Measurements from ENCODE around the gene TMIGD1.
"Not testable (repeated sequence)": the region's sequence is repeated elsewhere in the genome, so short reads cannot be mapped to it uniquely, and the experiment has no call there.

TMIGD1 gene

DNA sequence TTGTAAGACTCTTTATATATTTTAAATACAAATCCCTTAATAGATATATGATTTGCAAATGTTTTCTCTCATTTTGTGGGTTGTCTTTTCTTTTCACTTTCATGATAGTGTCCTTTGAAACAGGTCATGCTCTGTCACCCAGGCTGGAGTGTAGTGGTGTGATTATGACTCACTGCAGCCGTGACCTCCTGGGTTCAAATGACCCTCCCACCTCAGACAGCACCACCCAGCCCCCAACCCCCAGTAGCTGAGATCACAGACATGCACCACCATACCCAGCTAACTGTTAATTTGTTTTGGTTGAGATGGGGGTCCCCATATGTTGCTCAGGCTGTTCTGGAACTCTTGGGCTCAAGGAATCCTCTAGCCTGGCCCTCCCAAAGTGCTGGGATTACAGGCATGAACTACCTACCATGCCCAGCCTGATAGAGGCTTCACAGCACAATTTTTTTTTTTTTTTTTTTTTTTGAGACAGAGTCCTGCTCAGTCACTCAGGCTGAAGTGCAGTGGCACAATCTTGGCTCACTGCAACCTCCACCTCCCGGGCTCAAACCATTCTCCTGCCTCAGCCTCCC, 18.5 kb upstream of the TMIGD1 start:
- Histone ChIP-seq H3K4me1 (ENCODE audit: insufficient read depth, low read length) (no peaks in the 10 kb centered on the region), H3K36me3 (ENCODE audit: insufficient read depth, low read depth, low read length) (no peaks in the 10 kb centered on the region), H3K9ac (ENCODE audit: low read depth, low read length) (no peak overlapping the region), H3K4me3 (ENCODE audit: low read length) (no peak overlapping the region), H3K9me3 (ENCODE audit: insufficient read depth, low read depth, low read length) (no peaks in the 10 kb centered on the region), H3K27ac (ENCODE audit: low read length) (no peak overlapping the region), H3K27me3 (ENCODE audit: insufficient read depth, low read length) (no peaks in the 10 kb centered on the region)

DNA sequence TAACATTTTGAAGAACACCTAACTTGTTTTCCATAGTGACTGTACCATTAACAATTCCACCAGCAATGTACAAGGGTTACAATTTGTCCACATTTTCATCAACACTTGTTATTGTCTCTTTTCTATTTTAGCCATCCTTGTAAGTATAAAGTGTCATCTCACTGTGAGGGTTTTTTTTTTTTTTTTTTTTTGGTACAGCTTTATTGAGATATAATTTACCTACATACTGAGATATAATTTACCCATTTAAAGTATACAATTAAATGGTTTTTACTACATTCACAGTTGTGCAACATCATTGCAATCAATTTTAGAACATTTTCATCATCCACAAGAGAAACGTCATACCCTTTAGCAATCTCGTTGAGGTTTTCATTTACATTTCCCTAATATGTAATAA, 17.9 kb upstream of the TMIGD1 start:
- no peaks in the 10 kb centered on the region for H3K36me3 ChIP-seq (ENCODE audit: insufficient read depth, low read depth, low read length)

DNA sequence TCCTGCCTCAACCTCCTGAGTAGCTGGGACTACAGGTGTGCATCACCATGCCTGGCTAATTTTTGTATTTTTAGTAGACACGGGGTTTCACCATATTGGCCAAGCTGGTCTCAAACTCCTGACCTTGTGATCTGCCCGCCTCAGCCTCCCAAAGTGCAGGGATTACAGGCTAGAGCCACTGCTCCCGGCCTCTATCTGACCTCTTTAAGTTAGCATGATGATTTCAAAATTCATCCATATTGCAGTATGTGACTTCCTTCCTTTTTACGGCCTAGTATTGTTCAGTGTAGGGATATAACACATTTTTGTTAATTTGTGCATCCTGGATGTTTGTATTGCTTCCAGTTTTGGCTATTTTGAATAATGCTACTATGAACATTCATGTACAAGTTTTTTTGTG, 17.4 kb upstream of the TMIGD1 start:
- not testable (repeated sequence) for H3K27ac ChIP-seq (ENCODE audit: low read length); H3K4me1 ChIP-seq (ENCODE audit: insufficient read depth, low read length); H3K4me3 ChIP-seq (ENCODE audit: low read length); H3K36me3 ChIP-seq (ENCODE audit: insufficient read depth, low read depth, low read length); H3K9ac ChIP-seq (ENCODE audit: low read depth, low read length); H3K27me3 ChIP-seq (ENCODE audit: insufficient read depth, low read length); H3K9me3 ChIP-seq (ENCODE audit: insufficient read depth, low read depth, low read length)

More for the DNA sequence above, 17.9 kb upstream of the TMIGD1 start:
- Histone ChIP-seq H3K9me3 (ENCODE audit: insufficient read depth, low read depth, low read length) (no peaks in the 10 kb centered on the region), H3K27ac (ENCODE audit: low read length) (no peak overlapping the region), H3K4me1 (ENCODE audit: insufficient read depth, low read length) (no peaks in the 10 kb centered on the region), H3K27me3 (ENCODE audit: insufficient read depth, low read length) (no peaks in the 10 kb centered on the region), H3K4me3 (ENCODE audit: low read length) (no peak overlapping the region), H3K9ac (ENCODE audit: low read depth, low read length) (no peak overlapping the region)

DNA sequence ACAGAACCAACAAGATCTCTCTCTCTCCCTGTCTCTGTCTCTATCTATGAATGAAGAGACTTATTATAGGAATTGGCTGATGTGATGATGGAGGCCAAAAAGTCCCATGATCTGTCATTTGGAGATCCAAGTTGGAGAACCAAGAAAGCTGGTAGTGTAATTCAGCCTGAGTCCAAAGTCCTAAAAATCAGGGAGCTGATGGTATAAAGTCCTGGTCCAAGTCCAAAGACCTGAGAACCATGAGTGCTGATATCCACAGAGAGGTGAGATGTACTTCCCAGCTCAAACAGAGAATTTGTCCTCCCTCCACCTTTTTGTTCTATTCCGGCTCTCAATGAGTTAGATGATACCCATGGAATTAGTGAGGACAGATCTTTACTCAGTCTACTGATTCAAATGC, 15.4 kb upstream of the TMIGD1 start:
- Histone ChIP-seq H3K9me3 (ENCODE audit: insufficient read depth, low read depth, low read length) (no peaks in the 10 kb centered on the region), H3K4me1 (ENCODE audit: insufficient read depth, low read length) (no peaks in the 10 kb centered on the region), H3K9ac (ENCODE audit: low read depth, low read length) (no peak overlapping the region), H3K4me3 (ENCODE audit: low read length) (no peak overlapping the region), H3K36me3 (ENCODE audit: insufficient read depth, low read depth, low read length) (no peaks in the 10 kb centered on the region), H3K27me3 (ENCODE audit: insufficient read depth, low read length) (no peaks in the 10 kb centered on the region), H3K27ac (ENCODE audit: low read length) (no peak overlapping the region)

DNA sequence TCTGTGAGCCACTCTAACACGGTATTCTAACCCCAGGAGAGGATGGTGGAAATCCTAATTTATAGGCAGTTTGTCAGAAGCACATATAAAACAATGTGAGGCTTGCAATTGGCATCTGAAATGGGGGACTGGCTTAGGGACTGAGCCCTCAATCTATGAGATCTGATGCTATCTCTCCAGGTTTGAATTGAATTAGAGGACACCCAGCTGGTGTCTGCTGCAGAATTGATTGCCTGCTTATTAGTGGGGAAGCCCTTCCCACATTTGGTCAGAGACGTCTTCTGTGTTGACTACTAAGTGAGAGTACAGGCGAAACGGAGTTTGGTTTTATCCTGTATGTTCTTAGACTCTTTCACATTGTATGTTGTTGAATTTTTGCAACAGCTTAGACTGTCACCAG, 13.6 kb upstream of the TMIGD1 start:
- H3K9ac ChIP-seq (ENCODE audit: low read depth, low read length), result no peak overlapping the region
- H3K4me3 ChIP-seq (ENCODE audit: low read length), result no peak overlapping the region
- H3K27ac ChIP-seq (ENCODE audit: low read length), result no peak overlapping the region
- H3K4me1 ChIP-seq (ENCODE audit: insufficient read depth, low read length), result no peaks in the 10 kb centered on the region
- H3K27me3 ChIP-seq (ENCODE audit: insufficient read depth, low read length), result no peaks in the 10 kb centered on the region
- H3K9me3 ChIP-seq (ENCODE audit: insufficient read depth, low read depth, low read length), result no peaks in the 10 kb centered on the region
- no peaks in the 10 kb centered on the region for H3K36me3 ChIP-seq (ENCODE audit: insufficient read depth, low read depth, low read length)

DNA sequence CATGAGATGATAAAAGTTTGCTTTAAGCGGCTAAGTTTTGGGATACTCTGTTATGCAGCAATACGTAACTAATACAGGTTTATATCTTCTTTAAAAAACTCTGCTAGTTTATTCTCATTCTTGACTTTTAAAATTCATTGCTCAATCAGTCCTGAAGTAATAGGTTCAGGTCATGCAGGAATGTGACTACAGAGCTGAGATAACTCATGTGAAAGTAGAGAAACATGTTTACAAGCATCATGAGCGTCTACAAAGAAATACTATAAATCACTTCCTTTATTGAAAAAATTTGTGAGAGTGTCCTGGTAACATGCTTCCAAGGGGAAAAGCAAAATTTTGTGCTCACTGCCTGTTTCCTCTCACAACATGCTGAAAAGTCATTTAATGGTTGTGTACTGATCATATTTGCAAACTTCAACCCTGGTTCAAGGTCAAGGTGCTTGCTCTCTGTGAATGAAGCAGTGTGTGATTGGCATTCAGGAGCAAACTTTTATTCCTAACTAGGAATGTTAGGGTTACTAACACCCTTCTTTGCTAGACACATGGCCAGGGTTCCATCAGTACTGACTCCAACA, 12.5 kb upstream of the TMIGD1 start:
- Histone ChIP-seq H3K27ac (ENCODE audit: low read length) (no peak overlapping the region), H3K36me3 (ENCODE audit: insufficient read depth, low read depth, low read length) (no peaks in the 10 kb centered on the region), H3K4me3 (ENCODE audit: low read length) (no peak overlapping the region), H3K9ac (ENCODE audit: low read depth, low read length) (no peak overlapping the region), H3K4me1 (ENCODE audit: insufficient read depth, low read length) (no peaks in the 10 kb centered on the region), H3K9me3 (ENCODE audit: insufficient read depth, low read depth, low read length) (no peaks in the 10 kb centered on the region), H3K27me3 (ENCODE audit: insufficient read depth, low read length) (no peaks in the 10 kb centered on the region)

DNA sequence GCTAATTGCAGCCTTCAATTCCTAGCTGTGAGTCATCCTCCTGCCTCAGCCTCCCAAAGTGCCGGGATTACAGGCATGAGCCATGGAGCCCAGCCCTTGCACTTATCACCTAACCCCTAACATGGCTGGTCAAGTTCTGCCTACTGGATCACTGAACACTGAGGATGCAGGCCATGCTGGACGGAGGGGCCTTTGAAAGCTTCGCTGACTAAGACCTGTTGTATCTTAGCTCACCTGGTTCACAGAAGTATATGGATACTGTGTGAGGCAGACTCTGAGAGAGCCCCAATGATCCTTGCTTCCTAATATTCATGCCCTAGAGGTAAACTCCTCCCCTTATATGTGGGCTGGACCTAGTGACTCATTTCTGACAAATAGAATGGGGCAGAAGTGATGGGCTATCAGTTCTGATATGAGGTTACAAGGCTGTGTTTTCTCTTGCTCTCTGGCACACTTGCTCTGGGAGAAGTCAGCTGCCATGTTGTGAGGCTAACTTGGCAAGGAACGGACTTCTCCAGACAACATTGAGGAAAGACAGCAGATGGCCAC, 11.7 kb upstream of the TMIGD1 start:
- Histone ChIP-seq H3K27me3 (ENCODE audit: insufficient read depth, low read length) (no peaks in the 10 kb centered on the region), H3K27ac (ENCODE audit: low read length) (no peak overlapping the region), H3K9ac (ENCODE audit: low read depth, low read length) (no peak overlapping the region), H3K4me1 (ENCODE audit: insufficient read depth, low read length) (peaks cover 4% of the 10 kb centered on the region; the same call in 1 of the 2 replicates), H3K9me3 (ENCODE audit: insufficient read depth, low read depth, low read length) (no peaks in the 10 kb centered on the region), H3K4me3 (ENCODE audit: low read length) (no peak overlapping the region), H3K36me3 (ENCODE audit: insufficient read depth, low read depth, low read length) (no peaks in the 10 kb centered on the region)

DNA sequence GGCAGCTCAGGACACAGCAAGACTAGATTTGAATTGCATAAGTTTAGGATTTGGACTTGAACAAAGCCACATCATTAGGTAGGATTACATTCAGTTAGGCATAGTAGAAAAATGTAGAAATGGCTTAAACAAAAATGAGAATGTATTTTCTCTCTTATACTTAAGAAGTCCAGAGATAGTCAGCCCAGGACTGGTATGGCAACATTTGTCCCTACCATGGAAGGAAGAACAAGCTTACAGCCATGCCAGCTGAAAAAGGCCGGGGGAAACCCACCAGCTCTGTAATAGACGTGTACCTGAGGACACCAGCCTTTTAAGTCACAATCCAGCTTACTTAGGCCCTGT, 11.2 kb upstream of the TMIGD1 start:
- Histone ChIP-seq H3K27me3 (ENCODE audit: insufficient read depth, low read length) (no peaks in the 10 kb centered on the region), H3K9me3 (ENCODE audit: insufficient read depth, low read depth, low read length) (no peaks in the 10 kb centered on the region), H3K9ac (ENCODE audit: low read depth, low read length) (no peak overlapping the region), H3K36me3 (ENCODE audit: insufficient read depth, low read depth, low read length) (no peaks in the 10 kb centered on the region), H3K4me1 (ENCODE audit: insufficient read depth, low read length) (peaks cover 8% of the 10 kb centered on the region; the same call in 1 of the 2 replicates), H3K4me3 (ENCODE audit: low read length) (no peak overlapping the region), H3K27ac (ENCODE audit: low read length) (no peak overlapping the region)

DNA sequence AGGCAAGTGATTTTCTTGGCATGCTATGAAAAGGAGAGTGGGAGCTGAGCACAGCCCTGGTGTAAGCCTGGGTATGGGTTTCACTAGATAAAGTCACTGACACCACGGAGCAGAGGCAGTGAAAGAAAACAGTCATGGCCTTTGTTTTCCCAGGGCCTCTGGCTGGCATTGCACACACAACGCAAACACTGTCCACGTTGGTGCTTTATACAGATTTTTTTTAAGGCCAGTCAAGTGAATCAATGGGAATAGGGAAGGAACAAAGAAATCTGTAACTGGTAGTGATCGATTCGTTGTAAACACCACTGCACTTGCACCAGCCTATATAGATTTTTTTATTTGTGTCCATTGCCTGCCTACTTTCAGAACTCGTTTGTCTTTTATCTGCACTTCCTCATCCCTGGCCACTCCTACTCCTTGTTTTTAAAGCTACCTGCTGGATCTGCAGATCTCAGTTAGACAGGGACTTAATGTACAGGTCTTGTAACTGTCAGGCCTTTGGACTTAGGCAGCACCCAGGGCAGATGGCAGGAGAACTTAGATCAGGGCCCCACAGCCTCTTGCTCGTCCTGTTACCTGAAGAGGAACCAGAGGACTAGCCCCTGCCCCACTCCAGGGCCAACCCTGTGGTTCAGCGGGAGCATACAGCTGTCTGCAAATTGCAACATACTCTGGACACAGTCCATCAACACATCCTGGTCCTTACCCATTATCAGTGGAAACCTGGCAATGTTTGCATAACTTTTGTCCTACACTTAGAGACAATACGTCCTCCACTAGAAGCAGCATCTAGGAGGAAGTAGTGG, 10.6 kb upstream of the TMIGD1 start:
- H3K4me1 ChIP-seq (ENCODE audit: insufficient read depth, low read length), result peaks cover 8% of the 10 kb centered on the region; the same call in 1 of the 2 replicates
- H3K36me3 ChIP-seq (ENCODE audit: insufficient read depth, low read depth, low read length), result no peaks in the 10 kb centered on the region
- no peaks in the 10 kb centered on the region for H3K9me3 ChIP-seq (ENCODE audit: insufficient read depth, low read depth, low read length)
- H3K4me3 ChIP-seq (ENCODE audit: low read length), result no peak overlapping the region
- no peak overlapping the region for H3K9ac ChIP-seq (ENCODE audit: low read depth, low read length)
- no peaks in the 10 kb centered on the region for H3K27me3 ChIP-seq (ENCODE audit: insufficient read depth, low read length)
- H3K27ac ChIP-seq (ENCODE audit: low read length), result no peak overlapping the region

DNA sequence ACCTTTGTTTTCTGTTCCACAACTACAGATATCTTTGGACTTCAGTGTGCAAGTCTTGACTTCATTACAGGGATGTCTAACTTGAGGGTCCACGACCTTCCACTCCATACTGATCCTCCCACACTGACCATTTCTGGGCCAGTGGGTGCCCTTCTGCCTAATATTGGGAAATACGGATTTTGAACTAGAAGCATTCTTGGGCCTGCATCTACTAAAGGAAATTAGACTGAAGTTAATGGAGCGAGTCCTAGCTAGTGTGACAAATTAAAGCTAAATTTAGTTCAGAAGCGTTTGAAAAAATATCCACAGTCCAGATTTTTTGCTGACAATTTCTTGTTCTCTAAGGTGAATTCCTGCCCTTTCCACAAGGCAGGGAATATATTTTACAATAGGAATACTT, 9.9 kb upstream of the TMIGD1 start:
- Histone ChIP-seq H3K27me3 (ENCODE audit: insufficient read depth, low read length) (no peaks in the 10 kb centered on the region), H3K4me3 (ENCODE audit: low read length) (no peak overlapping the region), H3K9ac (ENCODE audit: low read depth, low read length) (no peak overlapping the region), H3K9me3 (ENCODE audit: insufficient read depth, low read depth, low read length) (no peaks in the 10 kb centered on the region), H3K4me1 (ENCODE audit: insufficient read depth, low read length) (peaks cover 8% of the 10 kb centered on the region; the same call in 1 of the 2 replicates), H3K27ac (ENCODE audit: low read length) (no peak overlapping the region), H3K36me3 (ENCODE audit: insufficient read depth, low read depth, low read length) (no peaks in the 10 kb centered on the region)

DNA sequence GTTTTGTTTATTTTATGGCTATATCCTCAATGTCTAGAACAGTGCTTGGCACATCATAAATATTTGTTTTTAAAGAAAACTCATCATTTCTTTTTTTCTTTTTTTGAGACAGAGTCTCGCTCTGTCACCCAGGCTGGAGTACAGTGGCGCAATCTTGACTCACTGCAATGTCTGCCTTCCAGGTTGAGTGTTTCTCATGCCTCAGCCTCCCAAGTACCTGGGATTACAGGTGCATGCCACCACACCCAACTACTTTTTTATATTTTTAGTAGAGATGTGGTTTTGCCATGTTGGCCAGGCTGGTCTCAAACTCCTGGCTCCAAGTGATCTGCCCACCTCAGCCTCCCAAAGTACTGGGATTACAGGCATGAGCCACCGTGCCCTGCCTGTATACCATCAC, 9.4 kb upstream of the TMIGD1 start:
- not testable (repeated sequence) for H3K27ac ChIP-seq (ENCODE audit: low read length); H3K27me3 ChIP-seq (ENCODE audit: insufficient read depth, low read length); H3K4me1 ChIP-seq (ENCODE audit: insufficient read depth, low read length); H3K9ac ChIP-seq (ENCODE audit: low read depth, low read length); H3K4me3 ChIP-seq (ENCODE audit: low read length); H3K36me3 ChIP-seq (ENCODE audit: insufficient read depth, low read depth, low read length); H3K9me3 ChIP-seq (ENCODE audit: insufficient read depth, low read depth, low read length)

DNA sequence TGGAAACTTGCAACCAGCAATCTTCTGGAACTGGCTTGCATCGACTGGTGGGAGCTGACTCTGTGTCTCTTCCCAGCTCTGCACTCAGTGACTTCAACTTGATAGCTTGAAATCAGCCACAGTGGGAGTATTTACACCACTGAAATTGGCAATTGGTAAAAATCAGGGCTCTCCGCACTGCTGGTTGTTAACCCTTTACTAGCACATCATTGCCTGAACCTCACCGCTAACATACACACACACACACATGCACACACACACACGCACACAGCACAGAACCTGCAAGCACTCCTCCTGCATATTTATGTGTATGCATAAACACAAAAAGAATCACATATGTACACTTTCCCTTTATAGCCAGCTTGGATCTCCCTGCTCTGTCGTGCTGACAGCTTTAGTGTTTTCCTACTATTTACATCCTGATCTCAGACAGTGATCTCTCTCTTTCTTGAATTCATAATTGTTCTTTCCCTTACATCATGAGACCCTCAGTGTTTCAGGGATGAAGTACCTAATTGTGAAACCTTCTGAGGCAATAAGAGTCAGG, 7.9 kb upstream of the TMIGD1 start:
- Histone ChIP-seq H3K4me1 (ENCODE audit: insufficient read depth, low read length) (peaks cover 8% of the 10 kb centered on the region; the same call in 1 of the 2 replicates), H3K27ac (ENCODE audit: low read length) (no peak overlapping the region), H3K9ac (ENCODE audit: low read depth, low read length) (no peak overlapping the region), H3K4me3 (ENCODE audit: low read length) (no peak overlapping the region), H3K9me3 (ENCODE audit: insufficient read depth, low read depth, low read length) (no peaks in the 10 kb centered on the region), H3K27me3 (ENCODE audit: insufficient read depth, low read length) (no peaks in the 10 kb centered on the region), H3K36me3 (ENCODE audit: insufficient read depth, low read depth, low read length) (no peaks in the 10 kb centered on the region)

Data from iPS-20b (cell line).